ENCODE measurements around the gene ANKRD24. TPM values are rescaled to one million over a fixed set of nuclear protein-coding genes. Genes with fewer than 3 reads are reported as not detected.

The ANKRD24 gene
- total and polyA plus RNA-seq, 2 of the 13 experiments (the other 11 are each of a cell fraction or from before 2014, with no cell fraction given): 0.13 to 0.24 TPM

DNA sequence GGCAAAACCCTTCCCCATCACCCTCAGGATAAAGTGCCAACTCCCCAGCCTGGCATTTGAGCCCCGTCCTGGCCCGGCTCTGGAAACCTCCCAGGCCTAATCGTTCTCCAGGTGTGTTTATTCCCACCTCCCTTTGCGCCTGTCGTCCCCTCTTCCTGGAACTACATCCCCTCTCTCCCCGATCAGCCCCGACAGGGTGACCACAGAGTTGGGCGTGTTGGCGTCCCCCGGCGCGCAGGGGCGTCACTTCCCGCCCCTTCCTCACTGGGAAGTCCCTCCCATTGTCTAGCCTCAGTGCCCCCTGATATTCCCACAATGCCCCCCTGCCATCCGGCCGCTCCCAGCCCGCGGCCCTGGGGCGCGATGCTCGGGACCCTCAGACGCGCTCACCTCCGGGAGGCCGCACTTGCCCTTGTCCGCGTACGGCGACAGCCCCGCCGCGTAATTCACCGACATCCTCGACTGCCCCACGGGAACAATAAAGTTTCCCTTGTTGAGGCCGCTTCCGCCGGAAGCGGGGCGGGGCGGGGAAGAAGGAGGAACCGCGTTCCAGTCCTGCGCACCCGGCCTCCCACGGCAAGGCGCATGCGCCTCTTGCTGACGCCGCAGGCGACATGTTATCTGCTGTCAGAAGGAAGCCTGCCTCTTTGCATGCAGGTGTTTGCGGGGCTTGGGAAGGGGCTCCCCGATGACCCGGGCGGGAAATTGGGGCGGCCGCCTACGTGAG lies at the start of gene ANKRD24, which contains the start of gene SIRT6 (continued):
- peak; percentile 80; the same call in 1 of the 2 replicates for TF ChIP-seq ZBTB33 (CRISPR knock-in tag; IDR thresholded peaks at IDR 0.05)
- TF ChIP-seq KMT2A (CRISPR knock-in tag; IDR thresholded peaks at IDR 0.05): peak; percentile 90
- peak; percentile 82 for TF ChIP-seq TEAD3 (CRISPR knock-in tag; optimal IDR thresholded peaks at IDR 0.05; ENCODE audit: borderline replicate concordance)
- peak; percentile 69; the same call in 1 of the 2 replicates for TF ChIP-seq ZNF768 (CRISPR knock-in tag; IDR thresholded peaks at IDR 0.05)
- TF ChIP-seq ZNF589 (CRISPR knock-in tag; conservative IDR thresholded peaks at IDR 0.05): 0 out of 2 replicates have a peak, but pooled peaks have one; percentile 47
- TF ChIP-seq ELF1 (CRISPR knock-in tag; IDR thresholded peaks at IDR 0.05): peak; percentile 96
- TF ChIP-seq PRDM10 (CRISPR knock-in tag; IDR thresholded peaks at IDR 0.05; ENCODE audit: low read depth): 0 out of 2 replicates have a peak, but pooled peaks have one; percentile 22
- peak; percentile 64; the same call in 1 of the 2 replicates for TF ChIP-seq HDAC2 (CRISPR knock-in tag; IDR thresholded peaks at IDR 0.05)
- TF ChIP-seq, protein P1, sequence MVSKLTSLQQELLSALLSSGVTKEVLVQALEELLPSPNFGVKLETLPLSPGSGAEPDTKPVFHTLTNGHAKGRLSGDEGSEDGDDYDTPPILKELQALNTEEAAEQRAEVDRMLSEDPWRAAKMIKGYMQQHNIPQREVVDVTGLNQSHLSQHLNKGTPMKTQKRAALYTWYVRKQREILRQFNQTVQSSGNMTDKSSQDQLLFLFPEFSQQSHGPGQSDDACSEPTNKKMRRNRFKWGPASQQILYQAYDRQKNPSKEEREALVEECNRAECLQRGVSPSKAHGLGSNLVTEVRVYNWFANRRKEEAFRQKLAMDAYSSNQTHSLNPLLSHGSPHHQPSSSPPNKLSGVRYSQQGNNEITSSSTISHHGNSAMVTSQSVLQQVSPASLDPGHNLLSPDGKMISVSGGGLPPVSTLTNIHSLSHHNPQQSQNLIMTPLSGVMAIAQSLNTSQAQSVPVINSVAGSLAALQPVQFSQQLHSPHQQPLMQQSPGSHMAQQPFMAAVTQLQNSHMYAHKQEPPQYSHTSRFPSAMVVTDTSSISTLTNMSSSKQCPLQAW (CRISPR knock-in tag; IDR thresholded peaks at IDR 0.05): peak; percentile 88
- peak; percentile 91; the same call in 1 of the 2 replicates for TF ChIP-seq RELA (CRISPR knock-in tag; IDR thresholded peaks at IDR 0.05)
- peak; percentile 97 for TF ChIP-seq KDM5A (IDR thresholded peaks at IDR 0.05; ENCODE audit: borderline replicate concordance, low read length)
- peak; percentile 43; the same call in 1 of the 2 replicates for TF ChIP-seq ZNF777 (CRISPR knock-in tag; IDR thresholded peaks at IDR 0.05)
- TF ChIP-seq ZBTB14 (CRISPR knock-in tag; IDR thresholded peaks at IDR 0.05): no peak
- peak; percentile 90 for TF ChIP-seq PRPF4 (IDR thresholded peaks at IDR 0.05; ENCODE audit: low read depth, low read length, poor library complexity, severe bottlenecking)
- TF ChIP-seq ZNF414 (CRISPR knock-in tag; IDR thresholded peaks at IDR 0.05): peak; percentile 68; the same call in 1 of the 2 replicates
- 0 out of 2 replicates have a peak, but pooled peaks have one; percentile 37 for TF ChIP-seq MTERF4 (CRISPR knock-in tag; IDR thresholded peaks at IDR 0.05)
- TF ChIP-seq ZNF547 (CRISPR knock-in tag; IDR thresholded peaks at IDR 0.05): peak; percentile 87
- TF ChIP-seq ZNF446 (CRISPR knock-in tag; IDR thresholded peaks at IDR 0.05): 0 out of 2 replicates have a peak, but pooled peaks have one; percentile 63
